Transverse colon (tissue), 4 donors: ENCODE results near the gene HS3ST3A1. TPM values are rescaled to one million over a fixed set of nuclear protein-coding genes. Genes with fewer than 3 reads are reported as not detected.

Experiments
- DNase-seq: peaks from one replicate; pipeline ENCODE4 v3.0.0-alpha.2; 2019
- H3K27ac ChIP-seq, 4 donors: fragments of 200-600 bp; sonication (generic); 2 replicates each; pipeline ENCODE4 v1.5.1; 2016 to 2018; ENCODE audit warnings: inconsistent platforms in 4 of 4
- H3K27me3 ChIP-seq: fragments of 200-600 bp; sonication (generic); 2 replicates; pipeline ENCODE4 v1.5.1; 2017; ENCODE audit warnings: inconsistent platforms
- H3K36me3 ChIP-seq, 4 donors: fragments of 200-600 bp; sonication (generic); 2 replicates each; pipeline ENCODE4 v1.5.1; 2017 to 2019; ENCODE audit warnings: inconsistent platforms in 4 of 4
- H3K4me1 ChIP-seq, 4 donors: fragments of 200-600 bp; sonication (generic); 2 replicates each; pipeline ENCODE4 v1.5.1; 2017 to 2020; ENCODE audit warnings: inconsistent platforms in 4 of 4
- H3K4me3 ChIP-seq, 4 donors: fragments of 200-600 bp; sonication (generic); 1 replicate in 1 of 4; 2 replicates in 3 of 4; pipeline versions ENCODE4 v1.5.1 to v1.6.1; 2017 to 2019; ENCODE audit warnings: inconsistent platforms in 4 of 4
- H3K9me3 ChIP-seq, 2 donors: fragments of 200-600 bp; sonication (generic); 2 replicates each; pipeline ENCODE4 v1.5.1; 2017 to 2019; ENCODE audit warnings: inconsistent platforms in 2 of 2
- EP300 ChIP-seq: sonication (generic); formaldehyde crosslinking; IDR thresholded peaks from one replicate; pipeline ENCODE4 v1.6.1; 2017; ENCODE audit warnings: antibody characterized with exemption, low read depth
- POLR2A ChIP-seq: fragments of 450-650 bp; IDR thresholded peaks from one replicate; pipeline ENCODE4 v1.6.1; 2016; ENCODE audit warnings: antibody characterized with exemption, mild to moderate bottlenecking, moderate library complexity
- POLR2AphosphoS5 ChIP-seq, 3 donors: sonication (generic); formaldehyde crosslinking; IDR thresholded peaks; one replicate each; pipeline ENCODE4 v1.6.1; 2016; ENCODE audit warnings: antibody characterized with exemption in 3 of 3
- WGBS, 2 donors: methylation state at CpG; one replicate each; pipeline ENCODE4 v1.1.5; 2018; ENCODE audit warnings: low coverage in 1 of 2; 5-methylcytosine and 5-hydroxymethylcytosine counted together
- in situ Hi-C, 4 donors: fragments of 200-750 bp; cut with MboI; loops; one replicate each; pipeline versions ENCODE4 v1.15.0 to v1.15.1; 2017; ENCODE audit warnings: low sequenced_read_pairs in 3 of 4, low pct_ligation_motif_present in 1 of 4, low pct_unique_long_range_greater_than_20kb in 1 of 4
- intact Hi-C: fragments of 100-400 bp; cut with DNase I; formaldehyde crosslinking; loops from one replicate; pipeline ENCODE4 v1.15.1; 2023; ENCODE audit warnings: low total_unique reads
- total RNA-seq, 4 donors: library from RNA; depleted of rRNA; stranded (reverse); fragments of >200 nt; gene quantifications; one replicate each; pipeline ENCODE4 v1.1.0, GENCODE V29; 2016
- TF ChIP-seq, protein P1 (sequence below), 5 experiments: fragments of 200-600 bp in 3 of 5; fragments of 450-650 bp in 2 of 5; sonication (generic) in 3 of 5; IDR thresholded peaks; 1 replicate in 2 of 5; 2 replicates in 3 of 5; pipeline ENCODE4 v1.5.1; 2016 to 2017; ENCODE audit warnings: antibody characterized with exemption in 5 of 5, inconsistent platforms in 3 of 5, mild to moderate bottlenecking in 2 of 5, moderate library complexity in 1 of 5

HS3ST3A1 gene
- total RNA-seq, 4 donors from 2014 or later = 0.41 to 3.6 (median 1.8) TPM

DNA sequence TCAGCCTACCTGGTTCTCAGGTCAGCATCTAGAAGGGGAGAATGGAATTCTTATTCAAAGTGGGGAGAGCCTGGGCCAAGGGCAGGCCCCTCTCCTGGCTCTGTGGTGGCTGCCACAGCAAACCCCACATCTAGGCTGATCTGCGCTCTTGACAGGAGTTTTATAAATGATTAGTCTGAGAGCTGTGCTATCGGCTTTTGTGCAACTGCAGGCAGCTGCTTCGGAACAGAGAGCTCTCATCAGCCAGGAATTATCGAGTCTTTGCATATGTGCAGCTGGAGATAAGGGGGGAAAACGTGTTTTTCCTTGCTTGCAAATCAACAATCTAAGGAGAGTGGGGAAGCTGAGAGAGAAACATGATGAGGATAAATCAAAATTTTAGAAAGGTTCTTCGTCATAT, 91.7 kb downstream of the HS3ST3A1 start:
- TF ChIP-seq POLR2AphosphoS5 (IDR thresholded peaks at IDR 0.05) = no peak
- no peak for TF ChIP-seq POLR2A
- TF ChIP-seq, protein P1, sequence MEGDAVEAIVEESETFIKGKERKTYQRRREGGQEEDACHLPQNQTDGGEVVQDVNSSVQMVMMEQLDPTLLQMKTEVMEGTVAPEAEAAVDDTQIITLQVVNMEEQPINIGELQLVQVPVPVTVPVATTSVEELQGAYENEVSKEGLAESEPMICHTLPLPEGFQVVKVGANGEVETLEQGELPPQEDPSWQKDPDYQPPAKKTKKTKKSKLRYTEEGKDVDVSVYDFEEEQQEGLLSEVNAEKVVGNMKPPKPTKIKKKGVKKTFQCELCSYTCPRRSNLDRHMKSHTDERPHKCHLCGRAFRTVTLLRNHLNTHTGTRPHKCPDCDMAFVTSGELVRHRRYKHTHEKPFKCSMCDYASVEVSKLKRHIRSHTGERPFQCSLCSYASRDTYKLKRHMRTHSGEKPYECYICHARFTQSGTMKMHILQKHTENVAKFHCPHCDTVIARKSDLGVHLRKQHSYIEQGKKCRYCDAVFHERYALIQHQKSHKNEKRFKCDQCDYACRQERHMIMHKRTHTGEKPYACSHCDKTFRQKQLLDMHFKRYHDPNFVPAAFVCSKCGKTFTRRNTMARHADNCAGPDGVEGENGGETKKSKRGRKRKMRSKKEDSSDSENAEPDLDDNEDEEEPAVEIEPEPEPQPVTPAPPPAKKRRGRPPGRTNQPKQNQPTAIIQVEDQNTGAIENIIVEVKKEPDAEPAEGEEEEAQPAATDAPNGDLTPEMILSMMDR (IDR thresholded peaks at IDR 0.05) = no peak
- no peak for TF ChIP-seq EP300
- Histone ChIP-seq H3K36me3 (no peaks in the 10 kb centered on the region), H3K4me1 (no peaks in the 10 kb centered on the region), H3K9me3 (no peaks in the 10 kb centered on the region), H3K4me3 (no peak overlapping the region), H3K27ac (no peak overlapping the region), H3K27me3 (no peaks in the 10 kb centered on the region)
- in situ Hi-C loops = no loop called here
- no peak for DNase-seq
- WGBS, 2 donors = 24 to 39% methylated on average over 3 to 6 of the region's 6 CpGs
- intact Hi-C loops = no loop called here

GRCh38 chr17:13509527-13509926, 92.2 kb downstream of the HS3ST3A1 start:
- no peaks in the 10 kb centered on the region for H3K9me3 ChIP-seq
- H3K4me3 ChIP-seq = no peak overlapping the region
- DNase-seq = no peak
- no peaks in the 10 kb centered on the region for H3K27me3 ChIP-seq
- WGBS, 2 donors = 59 to 67% methylated on average over 3 of the region's 3 CpGs
- H3K4me1 ChIP-seq = no peaks in the 10 kb centered on the region
- no peaks in the 10 kb centered on the region for H3K36me3 ChIP-seq
- intact Hi-C loops (no loop called here), in situ Hi-C loops (no loop called here)
- TF ChIP-seq EP300 (no peak), POLR2AphosphoS5 (IDR thresholded peaks at IDR 0.05) (no peak)
- TF ChIP-seq, protein P1 (IDR thresholded peaks at IDR 0.05) = no peak
- H3K27ac ChIP-seq = no peak overlapping the region

DNA sequence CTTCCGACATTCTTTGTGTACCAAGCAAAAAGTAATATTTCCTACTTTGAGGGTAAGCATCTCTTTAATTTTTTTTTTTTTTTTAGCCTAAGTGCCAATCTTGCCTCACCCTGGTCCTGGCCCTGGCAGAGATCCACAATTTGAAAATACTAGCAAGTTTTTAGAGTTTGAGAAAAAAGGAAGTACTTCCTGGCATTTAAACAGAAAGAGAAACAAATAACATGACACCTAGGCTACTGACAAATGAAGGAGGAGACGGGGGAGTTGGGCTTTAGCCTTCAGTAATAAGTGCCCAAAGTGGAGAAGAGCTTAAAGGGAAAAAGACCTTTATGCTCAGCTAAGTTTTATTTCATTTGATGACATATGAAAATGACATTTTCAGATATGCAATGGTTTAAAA, 92.8 kb downstream of the HS3ST3A1 start:
- no peaks in the 10 kb centered on the region for H3K36me3 ChIP-seq
- H3K27ac ChIP-seq = no peak overlapping the region
- H3K4me1 ChIP-seq = no peaks in the 10 kb centered on the region
- H3K4me3 ChIP-seq = no peak overlapping the region
- TF ChIP-seq POLR2A = no peak
- no peak for TF ChIP-seq EP300
- TF ChIP-seq, protein P1 (IDR thresholded peaks at IDR 0.05) = no peak
- no peak for TF ChIP-seq POLR2AphosphoS5 (IDR thresholded peaks at IDR 0.05)
- H3K9me3 ChIP-seq = no peaks in the 10 kb centered on the region
- in situ Hi-C loops (no loop called here), intact Hi-C loops (no loop called here)
- H3K27me3 ChIP-seq = no peaks in the 10 kb centered on the region
- no peak for DNase-seq
- 32 to 55% methylated on average over 2 of the region's 2 CpGs for WGBS, 2 donors

DNA sequence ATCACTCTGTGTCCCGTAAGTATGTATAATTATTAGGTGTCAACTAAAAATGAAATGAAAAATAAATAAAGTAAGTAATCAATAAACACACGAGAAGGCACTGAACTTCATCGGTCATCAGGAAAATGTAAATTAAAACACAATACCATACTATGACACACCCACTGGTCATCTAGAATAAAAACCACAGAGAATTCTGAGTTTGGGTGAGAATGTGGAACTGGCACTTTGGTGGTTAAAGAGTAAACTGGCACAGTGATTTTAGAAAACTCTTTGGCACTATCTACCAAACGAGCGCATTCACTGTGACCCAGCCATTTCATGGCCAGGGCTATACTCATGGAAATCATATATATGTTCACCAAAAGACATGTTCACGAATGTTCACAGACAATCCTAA, 98.2 kb downstream of the HS3ST3A1 start:
- H3K4me1 ChIP-seq = no peaks in the 10 kb centered on the region
- WGBS, 2 donors = 81 to 88% methylated on average over 6 of the region's 6 CpGs
- intact Hi-C loops = no loop called here

More for the DNA sequence above, 98.2 kb downstream of the HS3ST3A1 start:
- H3K9me3 ChIP-seq = no peaks in the 10 kb centered on the region
- in situ Hi-C loops = no loop called here
- TF ChIP-seq POLR2A (no peak), POLR2AphosphoS5 (IDR thresholded peaks at IDR 0.05) (no peak), EP300 (no peak)
- TF ChIP-seq, protein P1 (IDR thresholded peaks at IDR 0.05) = no peak
- H3K36me3 ChIP-seq = no peaks in the 10 kb centered on the region
- no peak overlapping the region for H3K4me3 ChIP-seq
- no peaks in the 10 kb centered on the region for H3K27me3 ChIP-seq
- H3K27ac ChIP-seq = no peak overlapping the region
- no peak for DNase-seq
